Stimulated activated CD8-positive, alpha-beta memory T cell treated with anti-CD3 and anti-CD28 coated beads, Interleukin-7, amount 100 ng/mL, for 24 hours (primary cell): ENCODE measurements around the gene LDAF1.
"Not testable (repeated sequence)": the region's sequence is repeated elsewhere in the genome, so short reads cannot be mapped to it uniquely, and the experiment has no call there.

Experiments used
- DNase-seq: peaks from one replicate; pipeline ENCODE4 v3.0.0-alpha.2; 2020; ENCODE audit warnings: low read depth

Gene LDAF1

DNA sequence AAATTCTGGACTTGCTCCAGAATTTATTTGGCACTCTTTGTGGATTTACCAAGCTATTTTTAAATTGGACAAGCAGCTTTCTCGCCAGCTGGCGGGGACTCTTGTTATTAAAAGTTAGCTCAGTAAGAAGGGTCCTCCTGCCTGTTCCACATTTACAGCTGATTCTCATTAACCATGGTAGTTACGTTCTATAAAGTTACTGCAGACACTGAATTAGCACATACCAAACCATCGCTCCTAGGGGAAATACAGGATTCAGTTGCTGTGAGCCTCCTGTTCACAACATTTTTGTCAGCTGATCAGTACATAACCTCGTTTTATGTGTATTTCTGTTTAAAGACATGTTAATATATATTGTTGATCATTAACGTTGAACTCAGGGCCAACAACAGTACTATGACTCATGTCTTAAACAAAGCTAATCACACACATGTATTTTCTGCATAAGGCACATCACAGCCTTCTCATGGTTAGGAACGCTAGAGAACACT lies 4.2 kb downstream of the LDAF1 start:
- DNase-seq: no peak

DNA sequence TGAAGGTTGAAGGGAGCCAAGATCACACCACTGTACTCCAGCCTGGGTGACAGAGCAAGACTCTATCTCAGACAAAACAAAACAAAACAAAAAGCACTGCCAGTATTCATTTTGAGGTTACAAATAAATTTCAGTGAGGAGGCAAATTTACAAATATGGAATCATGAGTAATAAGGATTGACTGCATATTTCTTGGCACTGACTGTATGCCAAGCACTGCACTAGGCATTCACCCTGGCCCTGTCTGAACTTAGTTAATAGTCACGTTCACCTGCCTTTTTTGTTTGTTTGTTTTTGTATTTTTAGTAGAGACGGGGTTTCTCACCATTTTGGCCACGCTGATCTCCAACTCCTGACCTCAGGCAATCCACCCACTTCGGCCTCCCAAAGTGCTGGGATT lies 5.1 kb downstream of the LDAF1 start:
- no peak for DNase-seq

DNA sequence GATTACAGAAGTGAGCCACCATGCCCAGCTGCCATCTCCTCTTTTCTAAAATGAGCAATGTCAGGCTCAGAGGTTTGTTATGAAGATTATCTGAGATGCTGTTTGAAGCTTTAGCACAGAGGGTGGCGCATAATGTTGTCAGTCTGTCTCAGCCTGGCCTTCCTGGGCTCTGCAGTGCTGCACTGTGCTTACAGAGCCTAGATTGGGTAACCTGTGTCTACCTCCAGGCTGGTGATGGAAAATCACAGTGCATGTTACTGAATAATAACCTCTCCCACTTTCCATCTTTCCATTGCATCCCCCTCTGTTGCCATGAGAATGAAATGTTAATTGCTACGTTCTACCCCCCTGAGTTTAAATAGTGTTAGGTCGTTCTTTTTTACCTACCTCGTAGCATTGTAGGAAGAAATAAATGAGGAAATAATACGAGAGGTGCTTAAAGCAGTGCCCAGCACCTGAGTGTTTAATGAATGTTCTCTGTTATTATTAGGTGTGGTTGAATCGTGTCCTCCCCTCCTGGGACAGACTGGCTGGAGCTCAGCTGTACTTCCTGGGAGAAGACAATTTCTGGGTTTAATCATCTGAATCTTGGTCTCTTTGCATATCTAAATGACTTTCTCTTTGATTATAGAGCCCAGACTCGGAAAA lies 6.2 kb downstream of the LDAF1 start:
- no peak for DNase-seq

DNA sequence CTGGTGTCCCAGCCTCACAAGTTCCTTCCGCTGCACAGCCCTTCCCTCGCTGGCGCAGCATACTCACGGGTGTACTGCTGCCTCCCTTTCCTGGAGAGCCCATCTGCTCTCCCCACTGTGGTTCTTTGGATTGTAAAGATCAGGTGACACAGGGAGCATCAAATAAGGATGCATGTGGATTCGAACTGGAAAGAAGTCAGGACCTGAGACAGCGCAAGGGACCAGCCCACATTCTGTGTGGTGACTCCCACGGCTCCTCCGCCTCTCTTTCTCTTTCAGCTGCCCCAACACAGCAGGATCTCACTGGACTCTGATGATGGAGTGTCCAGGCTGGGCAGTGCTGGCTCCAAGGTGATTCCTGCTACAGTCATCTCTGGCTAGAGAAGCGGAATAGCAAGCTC lies 8.1 kb downstream of the LDAF1 start:
- no peak for DNase-seq

DNA sequence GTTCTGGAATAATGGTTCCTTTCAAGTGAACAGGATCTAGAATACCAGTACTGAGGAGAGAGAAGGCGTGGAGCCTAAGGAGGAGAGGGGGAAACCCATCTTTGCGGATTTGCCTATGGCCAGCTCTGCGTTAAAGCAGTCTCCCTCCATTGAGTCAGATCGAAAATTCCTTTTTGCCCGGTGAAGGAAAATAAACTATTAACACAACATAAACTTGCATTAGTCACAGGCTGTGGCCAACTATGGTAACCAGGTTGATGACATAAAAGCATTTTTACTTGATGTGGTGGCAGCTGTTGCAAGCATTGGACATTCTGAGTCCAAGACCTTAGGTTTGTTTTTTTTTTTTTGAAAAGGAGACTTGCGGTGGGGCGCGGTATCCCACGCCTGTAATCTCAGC lies 8.9 kb downstream of the LDAF1 start:
- no peak for DNase-seq

DNA sequence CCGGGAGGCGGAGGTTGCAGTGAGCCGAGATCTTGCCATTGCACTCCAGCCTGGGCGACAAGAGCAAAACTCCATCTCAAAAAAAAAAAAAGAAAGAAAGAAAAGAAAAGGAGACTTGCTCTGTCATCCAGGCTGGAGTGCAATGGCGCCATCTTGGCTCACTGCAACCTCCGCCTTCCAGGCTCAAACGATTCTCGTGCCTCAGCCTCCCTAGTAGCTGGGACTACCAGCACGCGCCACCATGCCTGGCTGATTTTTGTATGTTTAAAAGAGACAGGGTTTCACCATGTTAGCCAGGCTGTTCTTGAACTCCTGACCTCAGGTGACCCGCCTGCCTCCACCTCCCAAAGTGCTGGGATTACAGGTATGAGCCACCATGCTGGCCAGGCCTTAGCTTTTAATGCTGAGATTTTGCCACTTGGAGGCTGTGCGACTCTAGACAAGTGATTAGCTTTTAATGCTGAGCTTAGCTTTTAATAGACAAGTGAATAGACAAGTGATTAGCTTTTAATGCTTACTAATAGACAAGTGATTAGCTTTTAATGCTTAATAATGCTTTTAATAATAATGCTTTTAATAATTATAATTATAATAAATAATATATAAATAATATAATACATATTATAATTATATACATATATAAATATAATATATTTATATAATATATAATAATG lies 9.6 kb downstream of the LDAF1 start:
- no peak for DNase-seq

DNA sequence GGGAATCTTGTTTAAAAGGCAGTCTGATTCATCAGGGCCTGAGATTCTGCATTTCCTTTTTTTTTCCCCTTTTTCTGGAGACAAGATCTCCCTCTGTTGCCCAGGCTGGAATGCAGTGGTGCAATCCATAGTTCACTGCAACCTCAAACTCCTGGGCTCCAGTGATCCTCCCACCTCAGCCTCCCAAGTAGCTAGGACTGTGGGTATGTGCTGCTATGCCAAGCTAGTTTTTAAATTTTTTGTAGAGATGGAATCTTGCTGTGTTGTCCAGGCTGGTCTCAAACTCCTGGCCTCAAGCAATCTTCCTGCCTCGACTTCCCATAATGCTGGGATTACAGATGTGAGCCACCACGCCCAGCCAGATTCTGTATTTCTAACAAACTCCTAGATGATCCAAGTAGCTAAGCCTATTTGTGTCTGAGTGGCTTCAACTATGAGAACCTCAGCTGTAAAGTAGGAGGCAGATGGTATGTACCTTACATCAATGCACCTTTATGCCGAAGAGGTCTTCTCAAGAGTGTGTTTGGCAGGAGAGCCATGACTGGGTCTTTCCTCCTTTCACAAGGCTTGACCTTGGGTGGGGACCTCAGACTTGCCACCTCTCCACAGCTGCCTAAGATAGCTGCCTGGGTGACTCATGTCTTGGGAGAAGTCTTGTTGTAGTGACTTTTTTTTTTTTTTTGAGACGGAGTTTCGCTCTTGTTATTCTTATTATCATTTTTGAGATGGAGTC lies 10.9 kb downstream of the LDAF1 start:
- DNase-seq: no peak

DNA sequence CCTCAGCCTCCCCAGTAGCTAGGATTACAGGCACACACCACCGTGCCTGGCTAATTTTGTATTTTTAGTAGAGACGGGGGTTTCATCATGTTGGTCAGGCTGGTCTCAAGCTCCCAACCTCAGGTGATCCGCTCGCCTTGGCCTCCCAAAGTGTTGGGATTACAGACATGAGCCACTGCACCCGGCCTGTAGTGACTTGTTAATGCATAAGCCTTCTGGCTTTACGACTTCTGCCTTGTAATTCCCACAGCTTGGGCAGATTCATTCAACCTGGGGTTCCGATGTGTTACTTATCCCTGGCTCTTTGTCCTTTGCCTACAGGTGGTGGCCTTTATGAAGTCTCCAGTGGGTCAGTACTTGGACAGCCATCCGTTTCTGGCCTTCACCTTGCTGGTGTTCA lies 11.6 kb downstream of the LDAF1 start:
- DNase-seq: not testable (repeated sequence)

DNA sequence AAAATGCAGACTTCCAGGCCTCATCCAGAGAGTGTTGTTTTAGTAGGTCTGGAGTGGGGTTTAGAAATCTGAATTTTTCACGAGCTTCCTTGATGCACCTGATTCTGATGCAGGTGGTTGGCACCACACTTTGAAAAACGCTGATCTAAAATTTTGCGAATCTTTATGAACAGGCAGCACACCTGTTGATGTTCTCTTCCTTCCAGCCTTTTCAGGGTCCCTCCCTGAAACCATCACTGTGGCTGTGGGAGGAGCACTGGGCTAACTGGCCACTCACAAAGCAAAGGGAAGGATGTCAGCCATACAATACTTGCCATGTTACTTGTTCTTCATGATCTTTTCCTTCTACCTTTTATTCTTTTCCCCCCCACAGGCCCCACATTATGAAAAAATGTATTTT lies 14.2 kb downstream of the LDAF1 start:
- no peak for DNase-seq

DNA sequence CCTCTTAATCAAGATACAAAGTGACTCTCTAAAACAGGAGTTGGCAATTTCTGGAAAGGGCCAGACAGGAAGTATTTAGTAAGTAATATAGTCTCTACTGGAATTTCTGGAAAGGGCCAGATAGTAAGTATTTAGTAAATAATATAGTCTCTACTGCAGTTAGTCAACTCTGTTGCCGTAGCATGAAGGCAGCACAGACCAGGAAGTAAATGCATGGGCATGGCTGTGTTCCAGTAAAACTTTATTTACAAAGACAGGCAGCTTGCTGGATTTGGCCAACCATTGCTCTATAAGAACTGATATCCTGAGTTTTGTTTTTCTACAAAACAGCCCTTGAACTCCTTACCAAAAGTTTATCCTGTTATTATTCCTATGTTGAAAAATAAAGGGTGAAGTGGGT lies 16.9 kb downstream of the LDAF1 start:
- no peak for DNase-seq

DNA sequence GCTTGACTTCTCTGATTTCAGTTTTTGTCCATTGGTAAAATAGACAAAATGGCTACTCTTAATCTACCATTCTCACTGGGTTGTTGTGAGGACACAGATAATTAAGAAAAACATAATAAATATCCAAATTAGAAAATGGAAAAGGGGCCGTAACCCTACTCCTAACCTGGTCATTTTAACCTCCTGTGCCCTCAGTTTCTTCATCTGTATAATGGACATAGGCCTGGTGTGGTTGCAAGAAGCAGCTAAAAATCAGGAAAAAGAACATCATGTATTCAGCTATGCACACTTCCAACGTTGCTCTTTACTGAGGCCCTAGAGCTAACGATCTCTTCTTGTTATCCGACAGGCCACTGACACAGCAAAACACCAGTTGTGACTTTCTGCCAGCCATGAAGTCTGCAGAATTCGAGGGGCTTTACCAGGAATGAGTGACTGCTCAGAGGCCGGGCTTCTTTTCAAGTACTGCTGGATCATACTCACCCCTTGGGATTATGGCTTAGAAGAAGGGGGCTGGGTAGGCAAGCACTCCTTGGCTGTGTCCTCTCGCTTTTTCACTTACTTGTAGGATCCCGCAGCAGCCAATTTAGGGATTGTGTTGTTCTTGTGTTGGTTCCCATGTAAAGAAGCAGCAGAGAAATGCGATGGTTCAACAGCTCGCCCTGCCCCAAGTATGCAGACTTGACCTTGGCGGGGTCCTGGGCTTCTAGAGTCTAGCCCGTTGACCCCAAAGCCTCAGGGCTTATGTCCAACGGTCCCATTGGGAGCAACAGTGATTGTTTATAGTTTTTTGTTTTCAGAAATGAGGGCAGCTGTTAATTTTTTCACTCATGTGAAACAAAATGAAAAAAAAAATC lies 20.9 kb downstream of the LDAF1 start:
- DNase-seq: no peak

DNA sequence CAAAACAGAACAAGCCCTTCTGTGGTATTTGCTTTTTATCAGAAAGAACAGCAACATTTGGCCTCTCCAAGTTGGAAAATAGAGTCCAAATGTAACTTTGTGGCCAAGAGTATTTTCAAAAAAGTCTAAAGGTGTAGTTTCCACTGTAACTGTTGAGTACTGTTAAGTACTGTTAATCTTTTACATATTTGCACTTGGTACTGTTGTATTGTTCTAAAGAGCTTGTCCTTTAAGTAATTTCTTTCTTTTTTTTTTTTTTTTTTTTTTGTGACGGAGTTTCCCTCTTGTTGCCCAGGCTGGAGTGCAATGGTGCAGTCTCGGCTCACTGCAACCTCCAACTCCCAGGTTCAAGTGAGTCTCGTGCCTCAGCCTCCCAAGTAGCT lies 21.5 kb downstream of the LDAF1 start:
- no peak for DNase-seq

DNA sequence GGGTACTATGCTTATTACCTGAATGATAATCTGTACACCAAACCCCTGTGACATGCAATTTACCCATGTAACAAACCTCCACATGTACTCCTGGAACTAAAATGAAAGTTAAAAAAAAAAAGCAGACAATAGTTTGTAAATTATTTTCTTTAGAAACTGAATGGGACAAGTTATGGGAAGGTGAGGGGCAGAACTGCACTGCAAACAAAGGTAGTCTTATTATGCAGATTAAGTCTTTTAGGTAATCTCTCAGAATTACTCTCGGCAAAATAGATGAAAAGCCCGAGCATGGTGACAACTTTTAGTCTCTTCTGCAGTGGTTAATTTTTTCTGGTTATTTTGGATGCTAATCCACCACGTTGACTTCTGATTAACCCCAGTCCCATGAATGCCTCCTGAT lies 25.5 kb downstream of the LDAF1 start:
- DNase-seq: no peak

DNA sequence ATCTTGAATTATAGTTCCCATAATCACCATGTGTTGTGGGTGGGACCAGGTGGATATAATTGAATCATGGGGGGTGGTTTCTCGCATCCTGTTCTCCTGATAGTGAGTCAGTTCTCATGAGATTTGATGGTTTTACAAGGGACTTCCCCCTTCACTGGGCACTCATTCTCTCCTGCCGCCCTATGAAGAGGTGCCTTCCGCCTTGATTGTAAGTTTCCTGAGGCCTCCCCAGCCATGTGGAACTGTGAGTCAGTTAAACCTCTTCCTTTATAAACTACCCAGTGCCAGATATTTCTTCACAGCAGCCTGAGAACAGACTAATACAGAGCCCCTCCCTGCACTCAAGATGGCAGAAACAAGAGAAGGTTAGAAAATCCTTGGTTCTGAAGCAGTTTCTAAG lies 26.4 kb downstream of the LDAF1 start:
- no peak for DNase-seq

DNA sequence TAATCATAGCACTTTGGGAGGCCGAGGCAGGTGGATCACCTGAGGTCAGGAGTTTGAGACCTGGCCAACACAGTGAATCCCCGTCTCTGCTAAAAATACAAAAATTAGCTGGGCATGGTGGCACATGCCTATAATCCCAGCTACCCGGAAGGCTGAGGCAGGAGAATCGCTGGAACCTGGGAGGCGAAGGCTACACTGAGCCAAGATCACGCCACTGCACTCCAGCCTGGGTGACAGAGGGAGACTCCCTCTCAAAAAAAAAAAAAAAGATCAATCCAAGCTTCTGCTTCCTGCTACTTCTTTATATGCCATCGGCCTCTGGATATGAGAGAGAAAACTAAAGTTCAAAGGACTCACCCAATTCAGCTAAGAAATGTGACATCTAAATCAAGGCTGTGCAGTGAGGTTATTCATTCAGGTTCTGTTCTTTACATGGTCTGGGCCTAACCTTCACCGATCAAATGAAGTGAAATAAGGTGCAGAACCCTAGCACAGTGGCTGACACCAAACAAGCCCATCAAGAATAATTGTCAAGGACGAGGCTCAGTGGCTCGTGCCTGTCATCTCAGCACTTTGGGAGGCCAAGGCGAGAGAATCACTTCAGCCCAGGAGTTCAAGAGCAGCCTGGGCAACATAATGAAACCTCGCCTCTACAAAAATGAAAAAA lies 27.3 kb downstream of the LDAF1 start:
- no peak for DNase-seq

DNA sequence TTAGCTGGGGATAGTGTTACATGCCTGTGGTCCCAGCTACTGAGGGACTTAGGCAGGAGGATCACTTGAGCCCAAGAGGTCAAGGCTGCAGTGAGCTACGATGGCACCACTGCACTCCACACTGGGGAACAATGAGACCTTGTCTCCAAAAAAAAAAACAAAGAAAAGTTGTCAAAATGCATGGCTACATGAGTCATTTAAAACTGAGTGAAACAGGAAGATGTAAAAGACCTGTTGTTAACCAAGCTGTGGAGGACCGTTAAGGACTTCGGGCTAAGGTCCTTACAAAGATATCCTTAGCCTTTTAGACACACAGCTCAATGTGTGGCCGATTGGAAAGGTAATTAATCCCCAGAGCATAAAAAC lies 27.8 kb downstream of the LDAF1 start:
- DNase-seq: no peak

DNA sequence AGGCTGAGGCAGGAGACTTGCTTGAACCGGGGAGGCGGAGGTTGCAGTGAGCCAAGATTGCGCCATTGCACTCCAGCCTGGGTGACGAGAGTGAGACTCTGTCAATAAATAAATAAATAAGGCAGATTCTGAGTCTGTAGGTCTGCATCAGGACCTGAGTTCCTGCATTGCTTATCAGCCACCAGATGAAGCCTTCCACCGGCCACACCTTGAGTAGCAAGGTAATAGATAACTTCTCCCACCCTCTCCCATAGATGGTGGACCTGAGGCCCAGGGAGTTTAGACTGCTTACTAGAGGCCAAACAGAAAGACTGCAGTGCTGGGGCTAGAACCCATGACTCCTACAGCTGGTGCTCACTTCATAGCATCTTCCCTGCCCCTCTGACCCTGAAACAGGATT lies 30.8 kb downstream of the LDAF1 start:
- no peak for DNase-seq

DNA sequence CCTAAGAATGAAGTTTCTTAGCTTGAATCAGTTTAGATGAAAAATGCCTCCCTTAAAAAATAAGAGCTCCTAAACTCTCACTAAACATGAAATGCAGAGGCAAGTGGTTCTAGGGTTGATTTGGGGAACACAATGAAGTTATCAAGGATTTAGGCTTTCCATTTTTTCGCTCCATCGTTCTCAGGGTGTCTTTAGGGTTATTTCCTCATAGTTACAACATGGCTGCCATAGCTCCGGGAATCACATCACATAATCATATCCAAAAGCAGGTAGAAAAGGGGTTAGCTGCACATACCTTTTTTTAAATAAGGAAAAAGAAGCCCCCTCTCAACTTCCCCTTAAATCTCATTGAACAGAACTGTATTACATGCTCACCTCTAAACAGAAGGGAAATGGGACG lies 31.5 kb downstream of the LDAF1 start:
- DNase-seq: no peak

DNA sequence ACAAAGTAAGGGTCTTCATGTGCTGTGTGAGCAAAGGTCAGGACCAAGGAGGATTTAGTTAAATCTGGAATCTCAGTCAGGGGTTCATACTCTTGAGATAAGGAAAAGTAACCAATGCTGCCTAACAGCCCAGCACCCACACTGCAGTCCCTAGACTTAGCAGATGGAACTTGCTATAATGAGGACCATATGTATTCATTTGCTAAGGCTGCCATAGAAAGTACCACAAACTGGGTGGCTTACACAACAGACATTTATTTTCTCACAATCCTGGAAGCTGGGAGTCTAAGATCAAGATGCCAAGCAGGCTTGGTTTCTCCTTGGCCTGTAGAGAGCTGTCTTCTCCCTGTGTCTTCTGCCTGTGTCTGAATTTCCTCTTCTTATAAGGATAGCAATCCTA lies 32.1 kb downstream of the LDAF1 start:
- DNase-seq: no peak

DNA sequence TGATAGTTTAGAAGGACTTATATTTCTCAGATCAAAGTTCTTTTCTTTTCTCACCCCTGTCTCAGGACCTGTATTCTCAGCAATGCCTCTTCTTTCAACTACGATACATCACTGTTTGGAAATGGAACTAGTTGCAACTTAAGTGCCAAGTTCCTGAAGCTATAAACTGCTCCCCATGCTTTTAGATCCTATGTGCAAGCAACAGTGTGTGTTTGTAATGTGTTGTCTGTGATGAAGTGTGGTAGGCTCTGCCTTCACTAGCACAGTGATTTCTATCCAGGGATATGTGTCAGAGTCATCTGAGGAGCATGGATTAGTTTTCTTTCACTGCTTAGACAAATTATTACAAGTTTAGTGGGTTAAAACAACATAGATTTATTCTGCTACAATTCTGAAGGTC lies 34.5 kb downstream of the LDAF1 start:
- DNase-seq: no peak

DNA sequence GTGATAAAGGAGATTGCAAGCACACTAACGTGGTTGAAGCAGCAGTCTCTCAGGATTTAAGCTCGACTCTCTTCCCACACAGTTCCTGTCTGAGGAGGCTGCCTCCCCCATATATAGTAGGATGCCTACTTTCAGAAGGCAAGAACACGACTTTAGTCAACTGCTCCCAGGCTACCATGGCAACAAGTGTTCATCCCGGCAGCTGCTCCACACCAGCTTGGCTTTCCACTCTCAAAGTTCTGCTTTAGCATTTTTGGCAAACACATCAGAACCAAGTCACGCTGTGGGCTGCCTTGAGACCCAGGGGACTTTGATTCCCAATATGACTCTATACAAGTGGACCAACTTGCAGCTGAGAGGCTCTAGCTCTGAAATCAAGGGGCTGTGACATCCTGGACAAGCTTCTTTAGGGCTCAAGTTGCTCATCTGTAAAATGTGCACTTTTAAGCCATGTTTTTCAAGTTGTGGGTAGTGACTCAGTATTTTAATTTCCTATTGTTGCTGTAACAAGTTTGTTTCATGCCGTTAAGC lies 36.4 kb downstream of the LDAF1 start:
- DNase-seq: no peak

DNA sequence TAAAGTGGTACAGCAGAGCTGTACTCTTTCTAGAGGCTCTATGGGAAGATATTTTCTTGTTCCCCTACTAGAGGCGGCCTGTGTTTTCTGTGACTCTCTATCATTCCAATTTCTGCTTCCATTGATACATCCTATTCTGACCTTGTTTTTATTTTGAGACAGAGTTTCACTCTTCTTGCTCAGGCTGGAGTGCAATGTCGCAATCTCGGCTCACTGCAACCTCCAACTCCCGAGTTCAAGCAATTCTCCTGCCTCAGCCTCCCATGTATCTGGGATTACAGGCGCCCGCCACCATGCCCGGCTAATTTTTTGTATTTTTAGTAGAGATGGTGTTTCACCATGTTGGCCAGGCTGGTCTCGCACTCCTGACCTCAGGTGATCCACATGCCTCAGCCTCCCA lies 36.9 kb downstream of the LDAF1 start:
- not testable (repeated sequence) for DNase-seq
